Activated naive CD4-positive, alpha-beta T cell treated with anti-CD3 and anti-CD28 coated beads for 36 hours (primary cell): ENCODE results near the gene ADAMTSL1. TPM values are rescaled to one million over a fixed set of nuclear protein-coding genes. Genes with fewer than 3 reads are reported as not detected.

Experiments used
- CTCF ChIA-PET: fragments of 350-600 bp; sonication (Branson Sonifier 250); formaldehyde crosslinking; loops from one replicate; lab custom pipeline; 2021; ENCODE audit warnings: antibody characterized with exemption; lab: Charles Lee
- DNase-seq: peaks from one replicate; pipeline ENCODE4 v3.0.0-alpha.2; 2020
- H3K27ac Mint-ChIP-seq: one replicate; pipeline ENCODE4 v1.8.0; 2021; ENCODE audit warnings: mild to moderate bottlenecking, mixed read lengths
- H3K27me3 Mint-ChIP-seq: one replicate; pipeline ENCODE4 v1.8.0; 2021; ENCODE audit warnings: low read depth, mixed read lengths
- H3K36me3 Mint-ChIP-seq: one replicate; pipeline ENCODE4 v1.8.0; 2021; ENCODE audit warnings: low read depth, mixed read lengths
- H3K4me1 Mint-ChIP-seq: one replicate; pipeline ENCODE4 v1.8.0; 2021; ENCODE audit warnings: low read depth, mixed read lengths
- H3K4me3 Mint-ChIP-seq: one replicate; pipeline ENCODE4 v1.8.0; 2021; ENCODE audit warnings: mild to moderate bottlenecking, moderate library complexity, mixed read lengths
- H3K9me3 Mint-ChIP-seq: one replicate; pipeline ENCODE4 v1.8.0; 2021; ENCODE audit warnings: mixed read lengths
- intact Hi-C: fragments of 100-400 bp; cut with micrococcal nuclease; formaldehyde crosslinking; loops from one replicate; pipeline ENCODE4 v1.15.1; 2023
- total RNA-seq, 2 experiments: library from RNA; stranded (reverse); gene quantifications; one replicate each; pipeline ENCODE4 v1.2.3, GENCODE V29; 2021

ADAMTSL1 gene
- total RNA-seq, 2 experiments from 2014 or later, result not detected

- CTCF ChIA-PET, result no interaction called here
- H3K4me3 Mint-ChIP-seq, result no peak overlapping the region
- no peak overlapping the region for H3K27ac Mint-ChIP-seq
- H3K36me3 Mint-ChIP-seq, result no peaks in the 10 kb centered on the region
- peaks cover 3% of the 10 kb centered on the region for H3K9me3 Mint-ChIP-seq
- intact Hi-C loops, result no loop called here
- H3K27me3 Mint-ChIP-seq, result no peaks in the 10 kb centered on the region
- no peaks in the 10 kb centered on the region for H3K4me1 Mint-ChIP-seq
- no peak for DNase-seq
Measured at GRCh38 chr9:18516514-18516913, 42.6 kb downstream of the ADAMTSL1 start.

DNA sequence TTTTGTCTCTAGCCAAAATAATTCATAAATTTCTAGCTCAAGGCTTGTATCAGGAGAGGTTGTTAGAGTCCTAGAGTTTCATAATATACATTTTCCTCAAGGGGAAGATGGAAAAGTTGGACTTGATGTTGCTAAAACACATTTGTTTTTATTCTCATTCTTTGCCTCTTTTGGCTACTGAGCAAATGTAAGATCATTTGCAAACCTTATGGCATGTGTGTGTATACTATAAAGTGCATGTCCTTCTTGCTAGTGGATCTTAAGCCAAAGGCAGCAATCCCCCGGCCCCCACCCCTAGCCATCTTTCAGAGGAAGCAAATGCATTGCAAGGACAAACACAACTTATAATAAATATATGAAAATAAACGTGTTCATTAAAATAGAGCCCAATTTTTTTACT is 43.0 kb downstream of the ADAMTSL1 start:
- Mint-ChIP-seq H3K9me3 (peaks cover 3% of the 10 kb centered on the region), H3K4me3 (no peak overlapping the region), H3K27ac (no peak overlapping the region), H3K27me3 (no peaks in the 10 kb centered on the region), H3K36me3 (no peaks in the 10 kb centered on the region), H3K4me1 (no peaks in the 10 kb centered on the region)
- CTCF ChIA-PET, result no interaction called here
- intact Hi-C loops, result no loop called here
- no peak for DNase-seq

DNA sequence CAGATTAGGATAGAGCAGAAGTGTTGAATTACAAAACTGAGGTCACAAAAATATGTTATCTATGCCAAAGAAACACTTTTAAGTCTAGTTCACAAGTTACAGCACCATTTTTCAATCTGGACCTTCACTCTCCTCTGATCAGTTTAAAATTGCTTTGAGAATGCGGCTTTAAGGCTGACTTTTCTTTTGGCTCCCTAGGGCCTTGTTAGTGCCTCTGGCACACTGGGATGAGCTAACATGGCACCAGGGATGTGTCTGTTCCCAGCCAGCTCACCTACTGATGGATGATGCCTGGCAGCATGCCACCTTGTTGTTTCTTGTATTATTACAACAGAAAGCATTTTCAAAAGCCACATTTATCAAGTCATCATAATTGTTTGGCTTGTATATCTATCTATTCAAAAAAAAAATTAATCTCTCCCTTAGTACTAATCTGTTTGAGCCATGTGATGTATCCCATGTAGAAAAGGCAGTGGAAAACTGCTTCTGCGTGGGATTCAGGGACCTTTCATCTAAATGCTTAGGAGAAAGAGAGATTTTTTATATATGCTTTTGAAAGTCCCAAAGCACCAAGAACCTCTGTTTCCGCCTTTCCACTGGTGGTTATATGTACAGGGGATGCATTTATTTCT is 46.6 kb downstream of the ADAMTSL1 start:
- Mint-ChIP-seq H3K36me3 (no peaks in the 10 kb centered on the region), H3K4me3 (no peak overlapping the region), H3K27ac (no peak overlapping the region), H3K9me3 (peaks cover 3% of the 10 kb centered on the region), H3K4me1 (no peaks in the 10 kb centered on the region), H3K27me3 (no peaks in the 10 kb centered on the region)
- CTCF ChIA-PET, result no interaction called here
- DNase-seq, result no peak
- intact Hi-C loops, result no loop called here

DNA sequence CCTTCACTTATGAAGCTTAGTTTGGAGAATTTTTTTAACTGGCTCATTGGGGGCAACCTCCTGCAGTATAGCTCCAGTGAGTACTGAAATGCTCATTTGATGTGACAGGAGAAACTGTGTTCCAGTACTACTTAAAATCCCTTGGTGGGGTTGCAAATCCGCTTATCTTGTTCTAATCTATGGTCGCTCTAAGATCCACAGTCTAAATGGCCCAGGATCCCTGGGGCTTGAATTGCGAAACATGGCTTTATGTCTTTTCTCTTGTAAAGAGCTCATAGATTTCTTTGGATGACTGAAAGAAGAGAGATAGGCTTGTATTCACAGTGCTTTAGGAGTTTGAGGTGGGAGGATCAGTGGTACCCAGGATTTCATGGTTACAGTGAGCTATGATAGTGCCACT is 52.7 kb downstream of the ADAMTSL1 start:
- H3K27ac Mint-ChIP-seq, result no peak overlapping the region
- no peaks in the 10 kb centered on the region for H3K36me3 Mint-ChIP-seq

DNA sequence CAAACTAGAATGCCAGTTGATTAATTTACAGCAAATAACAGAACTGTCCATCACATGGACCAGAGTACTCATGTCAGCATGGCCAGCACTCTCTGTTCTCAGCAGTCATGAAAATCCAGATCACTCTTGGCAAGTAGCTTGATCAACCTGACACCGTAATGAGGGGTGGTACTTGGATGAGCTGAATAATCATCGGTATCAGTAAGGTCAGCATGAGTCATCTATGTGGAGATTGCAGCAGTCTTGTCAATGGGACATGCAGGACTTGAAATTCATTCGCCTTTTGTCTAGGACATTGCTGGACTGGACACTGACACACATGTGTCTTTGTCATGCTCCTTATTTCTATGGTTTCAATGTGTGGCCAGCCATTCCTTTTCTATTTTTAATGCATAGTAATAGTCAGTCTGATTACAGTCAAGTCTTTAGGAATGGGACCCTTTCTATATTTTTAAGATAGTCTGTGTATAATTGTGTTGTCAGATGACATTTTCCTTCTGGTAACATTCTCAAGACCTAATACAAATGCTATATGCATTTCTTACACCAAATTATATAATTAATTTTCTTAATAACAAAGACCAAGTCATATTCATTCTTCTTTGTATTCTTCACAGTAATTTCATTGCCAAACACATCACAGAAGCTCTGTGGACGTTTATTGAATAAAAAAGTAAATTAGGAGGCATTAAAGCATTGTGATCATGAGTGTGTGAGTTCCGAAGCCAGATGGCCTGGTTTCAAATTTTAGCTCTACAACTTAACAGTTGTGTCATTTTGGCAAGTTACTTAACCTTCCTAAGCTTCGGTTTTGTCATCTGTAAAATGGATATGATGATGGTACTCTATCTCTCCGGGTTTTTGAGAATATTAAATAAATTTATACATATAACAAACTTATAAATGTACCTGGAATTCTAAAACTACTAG is 57.4 kb downstream of the ADAMTSL1 start:
- Mint-ChIP-seq H3K9me3 (peaks cover 19% of the 10 kb centered on the region), H3K4me1 (no peaks in the 10 kb centered on the region), H3K36me3 (no peaks in the 10 kb centered on the region), H3K27ac (no peak overlapping the region), H3K4me3 (no peak overlapping the region), H3K27me3 (no peaks in the 10 kb centered on the region)
- CTCF ChIA-PET, result interaction anchor here (0.6 kb wide), 1 partner anchor 19 kb away, joined by 3 read pairs; no protein-coding TSS in a partner anchor
- no peak for DNase-seq
- intact Hi-C loops, result no loop called here

More for the DNA sequence above, 52.7 kb downstream of the ADAMTSL1 start:
- Mint-ChIP-seq H3K4me1 (no peaks in the 10 kb centered on the region), H3K9me3 (no peaks in the 10 kb centered on the region), H3K27me3 (no peaks in the 10 kb centered on the region), H3K4me3 (no peak overlapping the region)
- intact Hi-C loops, result no loop called here
- DNase-seq, result no peak
- CTCF ChIA-PET, result interaction anchor here (1.3 kb wide), 1 partner anchor 272 kb away, joined by 3 read pairs; no protein-coding TSS in a partner anchor

- CTCF ChIA-PET, result no interaction called here
- Mint-ChIP-seq H3K4me1 (no peaks in the 10 kb centered on the region), H3K4me3 (no peak overlapping the region), H3K27ac (no peak overlapping the region), H3K9me3 (peaks cover 20% of the 10 kb centered on the region), H3K27me3 (no peaks in the 10 kb centered on the region), H3K36me3 (no peaks in the 10 kb centered on the region)
- no peak for DNase-seq
- intact Hi-C loops, result no loop called here
Measured at GRCh38 chr9:18534611-18535010, 60.7 kb downstream of the ADAMTSL1 start.

- H3K27me3 Mint-ChIP-seq, result no peaks in the 10 kb centered on the region
Measured at GRCh38 chr9:18536554-18536953, 62.6 kb downstream of the ADAMTSL1 start.

DNA sequence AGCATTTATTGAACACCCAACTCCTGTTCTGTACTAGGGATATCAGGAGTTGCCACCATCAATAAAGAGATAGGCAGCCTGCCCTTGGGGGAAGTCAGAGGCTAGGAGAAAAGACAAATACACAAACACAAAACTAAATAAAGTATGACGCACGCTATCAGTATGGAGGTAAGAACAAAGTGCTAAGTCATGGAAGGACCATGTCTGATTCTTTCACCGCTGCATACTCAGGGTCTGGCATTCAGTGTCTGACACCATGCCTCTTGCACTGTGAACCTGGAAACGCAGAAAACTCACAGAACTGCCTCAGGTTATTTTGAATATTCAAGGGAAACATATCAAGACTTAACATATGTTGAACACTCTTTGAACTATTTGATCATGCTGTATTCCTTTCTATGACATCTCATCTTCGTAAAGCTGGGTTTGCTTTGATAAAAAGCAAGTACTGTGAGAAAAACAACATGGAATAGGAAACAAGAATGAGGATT is 65.3 kb downstream of the ADAMTSL1 start:
- H3K4me1 Mint-ChIP-seq, result no peaks in the 10 kb centered on the region
- intact Hi-C loops, result no loop called here
- H3K4me3 Mint-ChIP-seq, result no peak overlapping the region
- H3K36me3 Mint-ChIP-seq, result no peaks in the 10 kb centered on the region
- H3K27ac Mint-ChIP-seq, result no peak overlapping the region
- no peaks in the 10 kb centered on the region for H3K27me3 Mint-ChIP-seq
- peaks cover 13% of the 10 kb centered on the region for H3K9me3 Mint-ChIP-seq
- no peak for DNase-seq
- CTCF ChIA-PET, result no interaction called here

More at GRCh38 chr9:18536554-18536953, 62.6 kb downstream of the ADAMTSL1 start:
- CTCF ChIA-PET, result no interaction called here
- Mint-ChIP-seq H3K36me3 (no peaks in the 10 kb centered on the region), H3K27ac (no peak overlapping the region), H3K4me3 (no peak overlapping the region), H3K9me3 (peaks cover 20% of the 10 kb centered on the region), H3K4me1 (no peaks in the 10 kb centered on the region)
- intact Hi-C loops, result no loop called here
- no peak for DNase-seq

DNA sequence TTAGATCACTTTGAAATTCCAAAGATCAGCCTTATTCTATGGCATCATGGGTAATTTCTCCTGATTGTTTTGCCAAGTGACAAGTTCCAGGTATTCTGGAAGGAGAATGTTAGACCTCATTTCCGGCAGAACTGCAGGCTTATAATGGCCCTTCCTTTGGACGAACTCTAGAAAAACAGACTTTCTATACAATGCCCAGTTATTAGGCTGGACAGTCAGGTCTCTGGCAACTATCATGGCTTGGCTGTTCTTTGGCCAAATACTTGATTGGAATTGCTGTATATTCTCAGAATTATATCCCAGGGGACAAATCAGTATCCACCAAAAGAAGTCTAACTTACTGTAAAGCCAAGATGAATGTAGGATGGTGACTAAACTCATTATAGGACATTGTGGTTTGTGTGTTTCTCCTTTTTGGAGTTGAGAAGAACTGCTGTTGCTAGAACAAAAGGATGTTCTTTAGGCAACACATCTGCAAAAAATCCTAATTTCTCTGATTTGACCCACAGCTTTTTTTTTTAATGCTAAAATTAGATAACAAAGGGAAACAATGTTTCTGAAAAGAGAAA is 69.0 kb downstream of the ADAMTSL1 start:
- Mint-ChIP-seq H3K27me3 (no peaks in the 10 kb centered on the region), H3K9me3 (no peaks in the 10 kb centered on the region), H3K27ac (no peak overlapping the region), H3K4me3 (no peak overlapping the region), H3K36me3 (no peaks in the 10 kb centered on the region), H3K4me1 (no peaks in the 10 kb centered on the region)
- DNase-seq, result no peak
- CTCF ChIA-PET, result no interaction called here
- intact Hi-C loops, result no loop called here

- Mint-ChIP-seq H3K9me3 (no peaks in the 10 kb centered on the region), H3K4me1 (no peaks in the 10 kb centered on the region), H3K27ac (no peak overlapping the region), H3K36me3 (no peaks in the 10 kb centered on the region), H3K27me3 (no peaks in the 10 kb centered on the region), H3K4me3 (no peak overlapping the region)
- DNase-seq, result no peak
- CTCF ChIA-PET, result interaction anchor here (0.7 kb wide), 1 partner anchor 221 kb away, joined by 7 read pairs; no protein-coding TSS in a partner anchor
- intact Hi-C loops, result no loop called here
Measured at GRCh38 chr9:18543406-18544192, 69.6 kb downstream of the ADAMTSL1 start.

DNA sequence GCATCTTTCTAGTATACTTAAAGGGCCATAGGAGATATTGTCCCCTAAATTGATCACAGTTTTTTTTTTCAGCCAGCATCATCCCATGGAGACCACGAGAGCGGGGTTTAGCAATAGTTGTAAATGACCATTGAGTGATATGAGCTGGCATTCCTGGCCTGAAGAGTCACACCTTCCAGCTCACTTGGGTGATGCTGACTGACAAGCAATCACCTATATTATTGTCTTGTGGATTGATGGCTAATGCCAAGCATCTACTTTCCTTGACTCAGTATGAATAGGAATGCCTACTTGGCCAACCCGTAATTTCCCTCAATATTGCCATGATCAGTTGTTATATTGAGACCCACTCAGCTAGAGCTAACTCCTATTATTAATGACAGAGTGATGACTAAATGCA is 70.5 kb downstream of the ADAMTSL1 start:
- DNase-seq, result no peak
- Mint-ChIP-seq H3K36me3 (no peaks in the 10 kb centered on the region), H3K27ac (no peak overlapping the region), H3K9me3 (no peaks in the 10 kb centered on the region), H3K4me1 (no peaks in the 10 kb centered on the region), H3K4me3 (no peak overlapping the region), H3K27me3 (no peaks in the 10 kb centered on the region)
- intact Hi-C loops, result no loop called here
- CTCF ChIA-PET, result interaction anchor here (0.7 kb wide), 1 partner anchor 220 kb away, joined by 7 read pairs; no protein-coding TSS in a partner anchor
